Activated CD4-positive, alpha-beta T cell treated with anti-CD3 and anti-CD28 coated beads, Interleukin-2, amount 50 U/mL, for 1 hour (primary cell): ENCODE measurements around the gene LARP4B.

ENCODE experiments used
- DNase-seq: peaks from one replicate; pipeline ENCODE4 v3.0.0-alpha.2; 2020

LARP4B gene

DNA sequence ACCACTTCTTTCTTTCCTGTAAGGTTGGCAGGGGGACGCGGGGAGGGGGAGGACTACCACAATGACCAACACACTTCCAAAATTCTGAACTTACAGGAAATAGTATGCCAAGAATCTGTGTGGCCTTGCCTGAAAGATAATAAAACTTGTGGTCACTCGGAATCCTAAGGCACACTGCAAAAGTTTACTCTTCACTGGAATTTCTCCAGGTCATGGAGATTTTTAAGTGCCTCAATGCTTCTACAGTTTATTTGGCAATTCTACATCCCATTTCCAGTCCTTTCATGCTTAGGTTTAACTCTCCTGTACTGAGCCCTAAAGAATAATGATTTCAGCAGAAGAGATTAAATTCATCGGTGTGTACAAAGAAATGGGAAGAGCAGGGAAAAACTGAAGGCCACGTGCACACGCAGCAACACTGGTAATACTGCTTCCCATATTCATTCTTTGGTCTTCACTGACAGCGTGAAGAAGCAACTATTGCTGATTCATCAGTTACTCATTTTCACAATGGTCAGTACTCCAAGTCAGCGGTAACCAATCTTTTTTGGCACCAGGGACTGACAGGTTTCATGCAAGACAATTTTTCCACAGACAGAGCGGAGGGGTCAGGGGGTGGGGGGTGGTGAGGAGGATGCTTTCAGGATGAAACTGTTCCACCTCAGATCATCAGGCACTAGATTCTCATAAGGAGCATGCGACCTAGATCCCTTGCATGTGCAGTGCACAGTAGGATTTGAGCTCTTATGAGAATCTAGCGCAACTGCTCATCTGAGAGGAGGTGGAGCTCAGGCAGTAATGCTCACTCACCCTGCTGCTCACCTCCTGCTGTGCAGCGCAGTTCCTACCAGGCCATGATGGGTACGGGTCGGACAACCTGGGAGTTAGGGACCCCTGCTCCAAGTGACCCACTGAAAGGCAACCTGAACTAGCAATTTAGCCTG lies 9.8 kb downstream of the LARP4B start:
- no peak for DNase-seq

DNA sequence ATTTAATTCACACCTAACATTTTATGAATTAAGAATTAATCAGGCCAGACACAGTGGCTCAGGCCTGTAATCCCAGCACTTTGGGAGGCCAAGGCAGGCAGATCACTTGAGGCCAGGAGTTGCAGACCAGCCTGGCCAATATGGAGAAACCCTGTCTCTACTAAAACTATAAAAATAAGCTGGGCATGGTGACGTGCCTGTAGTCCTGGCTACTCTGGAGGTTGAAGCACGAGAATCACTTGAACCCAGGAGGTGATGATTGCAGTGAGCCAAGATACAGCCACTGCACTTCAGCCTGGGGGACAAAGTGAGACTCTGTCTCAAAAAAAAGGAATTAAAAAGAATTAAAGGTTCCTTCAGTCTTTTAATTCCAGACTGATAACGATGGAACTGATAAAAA lies 11.1 kb downstream of the LARP4B start:
- DNase-seq, result no peak

DNA sequence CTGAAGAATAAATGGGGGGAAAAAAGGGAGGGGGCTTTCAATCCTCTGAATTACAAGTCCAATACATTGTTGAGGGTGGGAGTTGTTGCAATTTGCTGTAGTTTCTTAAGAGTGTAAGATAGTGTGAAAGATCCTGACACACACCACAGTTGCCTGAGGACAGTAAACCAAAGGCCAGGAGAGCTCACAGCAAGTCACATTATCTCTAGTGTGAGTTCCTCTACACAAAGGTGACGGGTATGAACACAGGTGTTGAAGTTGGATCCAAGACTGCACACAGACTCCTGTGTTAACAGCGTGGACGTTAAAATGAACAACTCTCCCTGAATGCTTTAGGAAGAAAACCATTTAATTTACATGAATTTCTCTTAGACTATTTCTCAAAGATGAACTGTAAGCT lies 12.0 kb downstream of the LARP4B start:
- DNase-seq, result no peak

DNA sequence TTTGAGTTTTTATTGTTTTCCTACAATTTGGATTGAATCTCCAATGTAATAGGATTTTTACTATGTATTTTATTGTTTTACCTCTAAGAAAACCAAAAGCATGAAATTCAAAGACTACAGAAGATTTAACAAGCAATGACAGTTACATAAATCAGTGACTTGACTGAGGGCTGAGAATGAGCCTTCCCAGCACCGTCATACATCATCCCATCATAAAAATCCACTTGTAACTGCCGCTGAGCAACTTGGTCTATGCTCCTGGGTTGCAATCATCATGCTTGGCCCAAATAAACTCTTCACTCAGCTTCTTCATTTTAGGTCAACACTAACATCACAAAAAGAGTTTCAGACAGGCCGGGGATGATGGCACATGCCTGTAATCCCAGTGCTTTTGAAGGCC lies 13.5 kb downstream of the LARP4B start:
- no peak for DNase-seq

DNA sequence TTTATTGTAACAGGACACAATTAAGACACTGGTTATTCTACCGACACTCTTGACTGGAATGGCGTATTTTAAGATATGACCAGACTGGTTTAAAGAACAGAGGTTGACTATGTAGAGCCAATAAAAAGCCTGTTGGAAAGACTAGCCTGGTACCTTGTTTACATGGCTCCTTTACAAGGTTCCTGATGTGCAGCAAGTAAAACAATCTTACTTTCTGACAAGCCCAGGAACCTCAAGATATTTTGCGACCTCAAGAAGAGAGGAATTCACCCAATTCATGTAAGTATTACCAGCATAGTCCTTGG lies 14.1 kb downstream of the LARP4B start:
- no peak for DNase-seq

DNA sequence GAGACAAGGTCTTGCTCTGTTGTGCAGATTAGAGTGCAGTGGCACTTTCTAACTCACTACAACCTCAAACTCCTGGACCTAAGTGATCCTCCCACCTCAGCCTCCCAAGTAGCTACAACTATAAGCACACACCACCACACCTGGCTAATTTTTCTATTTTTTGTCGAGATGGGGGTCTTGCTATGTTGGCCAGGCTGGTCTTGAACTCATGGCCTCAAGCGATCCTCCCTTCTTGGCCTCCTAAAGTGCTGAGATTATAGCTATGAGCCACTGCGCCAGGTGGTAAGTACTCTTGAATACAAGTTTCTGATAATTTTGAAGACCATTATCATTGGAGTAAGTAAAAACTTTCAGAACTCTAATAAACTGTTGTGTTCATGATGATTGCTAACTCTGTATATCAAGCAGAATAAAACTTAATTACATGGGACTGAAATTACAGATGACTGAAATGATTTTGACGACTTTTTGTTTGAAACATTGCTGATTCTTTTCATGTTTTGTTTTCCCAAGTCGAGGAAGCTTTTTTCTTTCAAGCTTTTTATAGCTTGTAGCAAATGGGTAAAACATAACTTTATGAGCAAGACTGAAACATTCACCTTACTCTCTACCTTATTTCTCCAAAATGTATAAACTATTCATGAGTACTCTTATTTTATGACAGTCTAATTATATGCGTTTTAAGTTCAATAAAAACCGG lies 14.6 kb downstream of the LARP4B start:
- DNase-seq, result no peak

DNA sequence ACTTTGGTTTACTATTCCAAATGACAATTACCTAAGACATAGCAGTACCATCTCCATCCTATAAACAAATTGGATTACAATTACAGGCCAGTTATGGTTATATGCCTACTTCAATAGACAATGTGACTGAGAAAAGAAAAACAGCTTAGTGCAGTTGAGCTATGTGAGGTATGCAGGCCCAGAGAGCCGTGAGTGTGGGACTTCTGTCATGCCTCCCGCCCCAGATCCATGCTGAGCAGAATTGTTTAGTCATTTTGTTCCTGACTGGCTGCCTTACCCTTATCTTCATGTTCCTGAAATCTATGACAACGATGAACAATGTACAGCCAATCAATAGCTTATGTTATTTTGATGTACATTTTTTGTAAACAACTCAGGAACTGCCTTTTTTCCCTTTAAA lies 21.7 kb downstream of the LARP4B start:
- no peak for DNase-seq

DNA sequence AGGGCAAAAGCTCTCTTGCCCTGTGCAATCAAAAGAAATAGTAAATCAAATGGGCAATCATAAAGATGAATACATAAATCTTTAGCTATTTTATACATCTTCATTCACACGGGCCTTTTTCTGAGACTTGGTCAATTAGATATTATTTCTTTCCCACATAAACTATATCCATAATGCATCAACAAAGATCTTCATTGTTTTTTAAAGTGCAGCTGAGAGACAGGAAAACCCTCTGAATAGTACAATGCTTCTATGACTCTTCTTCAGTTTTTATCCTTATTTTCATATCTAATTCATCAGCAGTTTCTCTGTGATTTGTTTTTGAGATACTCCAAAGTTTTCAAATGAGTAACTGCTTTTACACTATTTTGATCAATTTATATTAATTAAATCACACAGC lies 25.5 kb downstream of the LARP4B start:
- no peak for DNase-seq

DNA sequence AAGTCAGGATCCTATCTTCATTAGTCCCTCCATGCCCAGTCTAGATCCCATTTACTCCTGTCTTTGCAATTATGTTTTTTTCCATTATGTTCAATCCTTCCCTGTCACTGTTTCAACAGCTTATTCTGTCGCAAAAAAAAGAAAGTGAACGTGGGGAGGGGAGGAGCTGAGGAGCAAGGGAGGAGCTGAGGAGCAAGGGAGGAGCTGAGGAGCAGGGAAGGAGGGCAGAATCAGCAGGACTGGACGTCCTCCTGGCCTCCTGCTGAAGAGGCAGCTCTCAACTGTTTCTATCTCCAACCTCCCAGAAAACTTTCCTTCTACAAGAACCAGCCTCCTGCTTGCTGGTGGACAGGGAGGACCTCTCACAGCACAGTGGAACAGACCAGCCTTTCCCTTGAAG lies 26.0 kb downstream of the LARP4B start:
- no peak for DNase-seq

DNA sequence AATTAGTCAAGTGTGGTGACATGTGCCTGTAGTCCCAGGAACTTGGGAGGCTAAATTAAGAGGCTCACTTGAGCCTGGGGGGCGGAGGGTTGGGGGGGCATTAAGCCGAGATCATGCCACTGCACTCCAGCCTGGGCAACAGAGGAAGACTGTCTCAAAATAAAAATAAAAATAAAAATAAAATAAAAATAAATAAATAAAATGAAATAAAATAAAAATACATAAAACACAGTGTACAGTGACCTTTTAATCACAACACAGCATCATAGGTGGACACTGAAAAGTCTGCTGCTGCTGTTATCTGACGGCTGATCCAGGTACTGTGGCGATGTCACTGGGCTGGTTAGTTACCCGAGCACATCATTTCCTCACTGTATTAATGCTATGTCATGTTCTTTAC lies 27.1 kb downstream of the LARP4B start:
- DNase-seq, result no peak

DNA sequence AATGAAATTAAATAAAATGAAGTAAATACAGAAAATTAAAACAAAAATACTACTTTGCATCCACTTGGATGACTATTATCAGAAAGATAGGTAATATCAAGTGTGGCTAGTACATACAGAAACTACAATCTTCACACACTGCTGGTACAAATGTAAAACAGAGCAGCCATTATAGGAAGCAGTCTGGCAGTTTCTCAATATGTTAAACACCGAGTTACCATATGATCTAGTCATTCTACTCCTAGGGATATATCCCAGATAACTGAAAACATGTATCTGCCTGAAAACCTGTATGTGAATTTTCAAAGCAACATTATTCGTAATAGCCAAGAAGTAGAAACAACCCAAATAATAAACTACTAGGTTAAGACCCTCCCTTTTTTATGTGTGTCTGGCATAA lies 33.4 kb downstream of the LARP4B start:
- no peak for DNase-seq

DNA sequence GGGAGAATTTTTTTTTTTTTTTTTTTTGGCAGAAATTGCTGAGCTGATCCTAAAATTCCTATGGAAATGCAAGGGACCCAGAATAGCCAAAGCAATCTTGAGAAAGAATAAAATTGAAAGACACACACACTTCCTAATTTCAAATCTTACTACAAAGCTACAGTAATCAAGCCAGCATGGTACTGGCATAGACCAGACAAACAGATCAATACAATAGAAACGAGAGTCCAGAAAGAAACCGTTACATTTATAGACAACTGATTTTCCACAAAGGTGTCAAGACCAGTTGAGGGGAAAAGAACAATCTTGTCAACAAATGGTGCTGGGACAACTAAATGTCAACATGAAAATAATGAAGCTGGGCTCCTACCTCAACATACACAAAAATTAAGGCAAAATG lies 34.5 kb downstream of the LARP4B start:
- DNase-seq, result no peak

DNA sequence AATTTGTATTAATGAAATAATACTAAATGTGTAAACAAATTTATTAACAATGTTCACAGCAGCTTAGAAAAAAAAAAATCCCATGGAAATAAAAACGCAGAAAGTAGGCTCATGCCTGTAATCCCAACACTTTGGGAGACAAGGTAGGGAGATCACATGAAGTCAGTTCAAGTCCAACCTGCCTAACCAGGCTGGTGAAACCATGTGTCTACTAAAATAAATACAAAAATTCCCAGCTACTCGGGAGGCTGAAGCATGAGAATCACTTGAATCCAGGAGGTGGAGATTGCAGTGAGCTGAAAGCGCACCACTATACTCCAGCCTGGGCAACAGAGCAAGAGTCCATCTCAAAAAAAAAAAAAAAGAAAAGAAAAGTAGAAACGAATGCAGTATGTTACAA lies 36.2 kb downstream of the LARP4B start:
- no peak for DNase-seq

DNA sequence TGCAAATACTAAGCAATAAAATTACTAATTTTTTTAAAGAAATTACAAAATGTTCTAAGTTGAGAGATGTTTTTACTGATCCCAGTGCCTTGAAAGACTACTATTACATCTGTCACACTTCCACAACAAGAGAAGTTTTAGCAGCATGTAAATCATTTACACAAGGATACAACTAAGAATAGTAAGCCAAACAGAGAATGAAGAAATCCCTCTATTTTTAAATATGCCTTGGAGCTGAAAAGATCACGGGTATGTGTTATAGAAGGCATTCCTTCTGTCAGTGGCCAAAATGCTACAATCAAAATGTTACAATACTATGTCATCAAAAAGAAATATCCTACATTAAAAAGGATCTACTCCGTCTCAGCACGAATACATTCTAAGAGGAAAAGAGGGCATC lies 52.6 kb downstream of the LARP4B start:
- DNase-seq, result no peak

DNA sequence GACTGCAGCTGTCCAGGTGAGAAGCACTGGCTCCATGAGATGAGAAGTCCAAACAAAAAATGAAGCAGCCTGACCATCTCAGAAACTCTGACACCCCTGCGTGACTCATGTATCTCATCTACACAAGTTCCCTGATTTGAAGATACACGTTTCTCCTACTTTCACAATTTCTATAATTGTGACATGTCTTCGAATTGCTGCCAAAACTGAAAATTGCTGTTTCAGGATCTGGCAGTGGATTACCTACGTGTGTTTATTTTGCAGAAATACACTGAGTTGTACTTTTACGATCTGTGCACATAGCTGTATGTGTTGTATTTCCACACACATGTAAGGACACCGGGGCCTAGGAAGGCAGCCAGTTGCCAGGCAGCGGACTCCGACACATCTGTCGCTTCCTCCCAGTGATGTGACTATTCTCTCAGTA lies 53.2 kb downstream of the LARP4B start:
- no peak for DNase-seq

DNA sequence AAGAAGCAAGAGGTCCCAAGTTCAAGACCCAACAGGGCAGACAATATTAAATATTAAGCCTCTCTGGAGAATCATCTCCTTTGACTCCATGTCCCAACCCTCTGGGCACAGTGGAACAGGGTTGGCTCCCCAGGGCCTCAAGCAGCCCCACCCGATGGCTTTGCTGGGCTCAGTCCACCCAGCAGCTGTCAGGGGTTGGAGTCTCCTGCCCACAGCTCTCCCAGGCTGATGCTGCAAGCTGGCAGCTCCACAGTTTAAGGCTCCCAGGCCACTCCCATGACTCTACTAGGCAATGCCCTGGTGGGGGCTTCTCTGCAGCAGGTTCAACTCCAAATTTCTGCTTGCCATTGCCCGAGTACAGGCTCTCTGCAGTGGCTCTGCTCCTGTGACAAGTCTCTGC lies 55.1 kb downstream of the LARP4B start:
- DNase-seq, result no peak

DNA sequence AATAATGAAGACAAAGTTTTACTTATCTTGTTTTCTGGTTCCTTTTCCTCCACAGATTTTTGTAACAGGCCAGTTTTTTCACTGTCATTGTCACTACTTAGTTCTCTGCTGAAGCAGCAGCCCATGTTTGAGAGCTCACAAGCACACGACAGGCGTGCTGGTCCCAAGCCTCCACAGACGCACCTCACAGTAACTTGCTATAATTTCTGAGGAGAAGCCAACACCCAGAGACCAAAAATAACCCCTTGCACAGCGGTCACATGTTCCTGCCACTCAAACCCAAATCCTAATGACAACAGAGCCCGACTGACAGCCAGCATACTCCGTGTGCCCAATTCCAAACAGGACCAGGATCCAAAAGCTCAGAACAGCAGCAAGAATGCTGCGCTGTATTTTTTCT lies 58.5 kb downstream of the LARP4B start:
- no peak for DNase-seq

DNA sequence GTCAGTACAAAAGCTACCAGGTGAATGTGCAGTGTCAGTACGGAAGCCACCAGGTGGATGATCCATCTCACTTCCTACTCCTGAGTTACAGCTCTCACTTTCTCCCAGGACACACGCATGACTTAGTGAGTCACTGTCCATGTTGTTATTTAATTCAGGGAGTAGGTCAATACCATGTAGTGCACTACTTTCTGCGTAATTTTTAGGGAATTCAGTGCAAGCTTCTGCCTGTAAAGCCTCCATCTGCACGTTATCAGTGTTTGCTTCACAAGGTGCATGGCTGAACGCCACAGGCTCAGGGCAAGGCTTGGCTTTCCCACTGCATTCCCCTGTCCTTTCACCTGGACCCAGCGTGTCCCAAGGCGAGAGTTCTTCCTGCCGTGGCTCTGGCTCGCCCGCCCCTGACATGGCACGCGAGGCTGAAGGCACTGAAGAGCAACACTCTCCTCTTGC lies 59.5 kb downstream of the LARP4B start:
- DNase-seq, result no peak

DNA sequence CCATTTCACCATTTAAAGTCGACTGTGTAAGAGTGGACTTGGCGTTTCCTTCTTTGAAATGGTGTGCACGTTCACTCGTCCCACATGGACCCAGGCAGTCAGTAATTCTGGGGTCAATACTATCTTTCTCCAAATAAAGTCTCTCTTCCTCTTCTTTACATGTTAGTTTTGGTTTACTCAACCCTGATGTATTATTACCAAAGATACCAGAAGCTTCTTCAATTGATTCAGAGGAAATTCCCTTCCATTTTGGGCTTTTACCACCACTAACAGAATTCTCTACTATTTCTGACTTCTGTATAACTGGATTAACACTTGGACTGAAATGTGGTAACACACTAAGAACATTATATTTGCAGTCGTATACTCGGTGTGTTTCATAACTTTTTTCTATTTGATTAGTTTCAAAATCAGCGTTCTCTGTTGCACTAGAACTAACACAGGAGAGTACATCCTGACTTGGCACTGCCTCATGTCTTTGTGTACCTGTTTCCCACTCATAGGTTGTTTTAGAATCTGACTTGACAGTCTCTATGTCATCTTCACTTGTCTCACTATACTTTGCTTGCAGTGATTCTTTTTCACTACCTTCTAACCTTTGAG lies 60.8 kb downstream of the LARP4B start:
- DNase-seq, result no peak

DNA sequence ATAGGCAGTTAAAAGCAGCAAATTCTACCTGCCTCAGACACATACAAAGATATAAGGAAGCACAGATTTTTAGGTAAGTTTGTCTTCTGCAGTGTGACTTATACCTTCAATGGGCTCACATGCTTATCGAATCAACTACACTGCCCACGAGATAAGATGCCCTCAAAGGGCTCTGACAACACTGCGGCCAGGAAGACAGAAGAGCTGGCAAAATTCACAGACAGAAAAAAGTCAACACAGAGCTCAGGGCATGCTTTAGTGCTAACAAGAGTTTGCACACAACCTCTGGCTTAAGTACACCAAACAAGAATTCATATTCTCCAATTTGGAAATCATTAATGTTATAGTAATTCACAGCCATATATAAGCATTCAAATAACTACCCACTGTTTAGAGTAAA lies 62.3 kb downstream of the LARP4B start:
- DNase-seq, result no peak

DNA sequence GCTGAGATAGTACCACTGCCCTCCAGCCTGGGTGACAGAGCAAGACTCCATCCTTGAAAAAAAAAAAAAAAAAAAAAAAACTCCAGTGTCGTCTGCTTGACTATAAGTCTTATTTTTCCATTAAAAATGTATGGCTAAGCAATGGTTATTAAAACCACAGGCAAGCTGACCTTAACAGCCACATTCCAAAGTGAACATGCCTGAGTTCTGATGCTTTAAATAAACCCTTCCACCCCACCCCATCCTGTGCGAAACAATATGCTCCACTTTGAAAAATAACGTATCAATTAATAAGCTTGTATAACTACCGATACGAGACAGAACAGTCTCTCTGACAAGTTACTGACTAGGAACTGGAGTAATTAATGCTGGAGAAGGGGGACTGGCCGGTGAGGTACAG lies 63.7 kb downstream of the LARP4B start:
- DNase-seq, result no peak

DNA sequence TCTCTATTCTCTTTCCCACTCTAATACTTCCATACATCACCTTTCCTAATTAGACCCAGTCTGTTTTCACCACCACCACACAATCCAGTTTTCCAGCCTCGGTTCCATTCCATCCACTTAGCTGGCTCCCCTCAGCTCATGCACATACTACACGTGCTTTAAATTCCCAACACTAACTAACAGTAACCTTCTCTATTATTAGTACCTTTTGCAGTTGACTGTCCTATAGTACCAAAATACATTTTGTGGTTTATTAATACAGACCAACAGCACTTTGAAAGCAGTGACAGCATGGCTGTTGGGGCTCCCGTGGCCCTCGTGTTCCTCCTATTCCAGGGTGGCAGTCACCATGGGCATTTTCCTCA lies 64.9 kb downstream of the LARP4B start:
- DNase-seq, result no peak

DNA sequence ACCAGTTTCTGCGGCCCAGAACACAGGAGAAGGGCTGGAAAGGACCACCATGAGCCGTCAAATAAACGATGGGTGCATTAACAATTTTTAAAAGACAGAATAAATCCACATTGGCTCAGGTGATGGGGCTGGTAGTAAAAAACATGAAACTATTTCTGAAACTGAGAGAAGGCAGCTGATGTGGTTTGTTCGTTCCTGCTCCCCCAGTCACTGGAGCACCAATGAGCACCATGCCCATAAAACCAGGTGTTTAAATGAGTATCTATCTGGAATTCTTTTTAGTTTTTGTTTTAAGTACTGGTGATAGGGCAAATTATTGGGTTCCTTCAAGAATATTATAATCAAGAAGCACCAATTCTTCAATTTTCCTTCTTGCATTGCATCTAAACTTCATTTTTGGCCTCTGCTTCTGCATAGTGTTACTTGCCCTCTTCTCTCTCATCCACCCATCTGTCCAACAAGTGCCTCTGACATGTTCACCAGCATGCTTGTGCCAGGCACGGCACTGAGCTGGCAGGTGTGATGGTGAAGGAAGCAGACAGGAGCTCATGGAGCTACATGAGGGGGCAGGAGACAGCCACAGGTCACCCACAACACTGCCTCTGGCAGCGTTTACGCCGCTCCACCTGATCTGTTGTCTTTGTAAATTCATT lies 65.5 kb downstream of the LARP4B start:
- DNase-seq, result no peak

DNA sequence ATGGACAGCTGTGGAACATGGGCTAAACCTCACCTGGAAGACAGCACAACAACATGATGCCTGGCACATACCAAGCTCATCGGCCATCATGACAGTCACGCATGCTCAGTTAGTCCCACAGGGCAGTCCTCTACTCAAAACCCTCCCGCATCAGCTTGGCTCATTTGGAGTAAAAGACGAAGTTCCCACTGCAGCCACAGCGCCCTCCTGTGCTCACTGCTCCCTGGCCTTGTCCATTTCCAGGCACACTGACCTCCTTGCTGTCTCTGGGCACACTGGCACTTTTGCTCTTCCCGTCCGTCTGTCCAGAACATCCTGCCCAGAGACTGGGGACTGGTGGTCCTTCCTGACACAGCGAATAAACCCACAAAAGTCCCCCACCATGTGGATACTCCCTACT lies 66.2 kb downstream of the LARP4B start:
- DNase-seq, result no peak
